Activated T-cell treated with anti-CD3 and anti-CD28 coated beads, Interleukin-2, amount 50 U/mL, for 4 hours (primary cell): Measurements from ENCODE around the gene AIG1. TPM values are rescaled to one million over a fixed set of nuclear protein-coding genes. Genes with fewer than 3 reads are reported as not detected.
A peak's percentile ranks its signal among the peaks of the same experiment; 100 is the strongest.

Source experiments
- ATAC-seq, 2 donors: fragments of 200-7000 bp; cut with Tn5 transposase; one replicate each; pipeline ENCODE4 v1.10.0; 2021
- DNase-seq: peaks from one replicate; pipeline ENCODE4 v3.0.0-alpha.2; 2020
- H3K27me3 Mint-ChIP-seq: one replicate; pipeline ENCODE4 v1.8.0; 2021; ENCODE audit warnings: low read depth, mixed read lengths
- H3K36me3 Mint-ChIP-seq: one replicate; pipeline ENCODE4 v1.8.0; 2022; ENCODE audit warnings: mixed read lengths; ENCODE audit not compliant: insufficient read depth
- H3K4me1 Mint-ChIP-seq: one replicate; pipeline ENCODE4 v1.8.0; 2021; ENCODE audit warnings: low read depth, mixed read lengths
- H3K4me3 Mint-ChIP-seq: one replicate; pipeline ENCODE4 v1.8.0; 2021; ENCODE audit warnings: mild to moderate bottlenecking, moderate library complexity, mixed read lengths
- H3K9me3 Mint-ChIP-seq: one replicate; pipeline ENCODE4 v1.8.0; 2021; ENCODE audit warnings: mixed read lengths
- total RNA-seq, 3 donors: library from RNA; stranded (reverse); gene quantifications; one replicate each; pipeline ENCODE4 v1.2.1, GENCODE V29; 2021

The AIG1 gene
- total RNA-seq, 3 donors from 2014 or later = 3.9 to 7.6 (median 5.5) TPM

- ATAC-seq = no peak
- Mint-ChIP-seq H3K36me3 (no peaks in the 10 kb centered on the region), H3K27me3 (peaks cover 3% of the 10 kb centered on the region), H3K4me1 (no peaks in the 10 kb centered on the region), H3K4me3 (no peak overlapping the region), H3K9me3 (peaks cover 14% of the 10 kb centered on the region)
- DNase-seq = no peak
These were observed 288.8 kb downstream of the AIG1 start for GRCh38 chr6:143349530-143349929.

GRCh38 chr6:143356101-143356880 is 295.6 kb downstream of the AIG1 start:
- ATAC-seq = no peak
- Mint-ChIP-seq H3K4me1 (no peaks in the 10 kb centered on the region), H3K9me3 (peaks cover 17% of the 10 kb centered on the region), H3K4me3 (no peak overlapping the region), H3K27me3 (peaks cover 10% of the 10 kb centered on the region), H3K36me3 (peaks cover 2% of the 10 kb centered on the region)
- DNase-seq = no peak

- no peak for ATAC-seq
- Mint-ChIP-seq H3K4me1 (no peaks in the 10 kb centered on the region), H3K9me3 (peaks cover 12% of the 10 kb centered on the region), H3K36me3 (peaks cover 2% of the 10 kb centered on the region), H3K27me3 (peaks cover 10% of the 10 kb centered on the region), H3K4me3 (no peak overlapping the region)
- DNase-seq = no peak
These were observed 296.5 kb downstream of the AIG1 start for GRCh38 chr6:143357152-143357551.

GRCh38 chr6:143357561-143358255 is 297.0 kb downstream of the AIG1 start:
- H3K27me3 Mint-ChIP-seq = peaks cover 8% of the 10 kb centered on the region
- ATAC-seq (no peak), DNase-seq (no peak)
- H3K9me3 Mint-ChIP-seq = peaks cover 8% of the 10 kb centered on the region
- no peaks in the 10 kb centered on the region for H3K4me1 Mint-ChIP-seq
- peaks cover 2% of the 10 kb centered on the region for H3K36me3 Mint-ChIP-seq
- H3K4me3 Mint-ChIP-seq = no peak overlapping the region

GRCh38 chr6:143361536-143362191 is 301.0 kb downstream of the AIG1 start:
- no peak overlapping the region for H3K4me3 Mint-ChIP-seq
- DNase-seq = no peak

GRCh38 chr6:143362192-143362558 is 301.5 kb downstream of the AIG1 start:
- peaks cover 5% of the 10 kb centered on the region for H3K27me3 Mint-ChIP-seq
- DNase-seq = no peak
- H3K4me1 Mint-ChIP-seq = no peaks in the 10 kb centered on the region
- no peak for ATAC-seq
- no peaks in the 10 kb centered on the region for H3K9me3 Mint-ChIP-seq
- peaks cover 2% of the 10 kb centered on the region for H3K36me3 Mint-ChIP-seq
- no peak overlapping the region for H3K4me3 Mint-ChIP-seq

More at GRCh38 chr6:143361536-143362191, 301.0 kb downstream of the AIG1 start:
- Mint-ChIP-seq H3K4me1 (no peaks in the 10 kb centered on the region), H3K36me3 (peaks cover 2% of the 10 kb centered on the region), H3K27me3 (peaks cover 5% of the 10 kb centered on the region), H3K9me3 (no peaks in the 10 kb centered on the region)
- ATAC-seq = no peak

GRCh38 chr6:143363299-143363698 is 302.6 kb downstream of the AIG1 start:
- DNase-seq (no peak), ATAC-seq (no peak)
- no peak overlapping the region for H3K4me3 Mint-ChIP-seq
- H3K4me1 Mint-ChIP-seq = peaks cover under 1% of the 10 kb centered on the region
- H3K27me3 Mint-ChIP-seq = peaks cover 3% of the 10 kb centered on the region
- no peaks in the 10 kb centered on the region for H3K36me3 Mint-ChIP-seq
- H3K9me3 Mint-ChIP-seq = no peaks in the 10 kb centered on the region

GRCh38 chr6:143368426-143368825 is 307.7 kb downstream of the AIG1 start:
- Mint-ChIP-seq H3K4me1 (peaks cover 2% of the 10 kb centered on the region), H3K27me3 (no peaks in the 10 kb centered on the region), H3K4me3 (no peak overlapping the region), H3K9me3 (no peaks in the 10 kb centered on the region), H3K36me3 (no peaks in the 10 kb centered on the region)
- ATAC-seq (peak; percentile 40 to 73), DNase-seq (no peak)

GRCh38 chr6:143369971-143370370 is 309.3 kb downstream of the AIG1 start:
- Mint-ChIP-seq H3K27me3 (no peaks in the 10 kb centered on the region), H3K4me1 (peaks cover 2% of the 10 kb centered on the region), H3K36me3 (no peaks in the 10 kb centered on the region), H3K4me3 (no peak overlapping the region), H3K9me3 (no peaks in the 10 kb centered on the region)
- no peak for ATAC-seq
- no peak for DNase-seq

- Mint-ChIP-seq H3K36me3 (no peaks in the 10 kb centered on the region), H3K27me3 (no peaks in the 10 kb centered on the region), H3K4me3 (no peak overlapping the region), H3K4me1 (peaks cover 2% of the 10 kb centered on the region), H3K9me3 (no peaks in the 10 kb centered on the region)
- DNase-seq (no peak), ATAC-seq (no peak)
These were observed 310.2 kb downstream of the AIG1 start for GRCh38 chr6:143370812-143371370.

- Mint-ChIP-seq H3K36me3 (no peaks in the 10 kb centered on the region), H3K9me3 (no peaks in the 10 kb centered on the region), H3K4me1 (peaks cover 2% of the 10 kb centered on the region), H3K4me3 (no peak overlapping the region), H3K27me3 (no peaks in the 10 kb centered on the region)
- DNase-seq = no peak
- ATAC-seq = no peak
These were observed 311.7 kb downstream of the AIG1 start for GRCh38 chr6:143372199-143372882.

- H3K27me3 Mint-ChIP-seq = peaks cover 2% of the 10 kb centered on the region
- no peaks in the 10 kb centered on the region for H3K4me1 Mint-ChIP-seq
- ATAC-seq (no peak), DNase-seq (no peak)
- H3K36me3 Mint-ChIP-seq = no peaks in the 10 kb centered on the region
- H3K4me3 Mint-ChIP-seq = no peak overlapping the region
- H3K9me3 Mint-ChIP-seq = no peaks in the 10 kb centered on the region
These were observed 313.3 kb downstream of the AIG1 start for GRCh38 chr6:143374014-143374413.

GRCh38 chr6:143375022-143375585 is 314.4 kb downstream of the AIG1 start:
- H3K4me3 Mint-ChIP-seq = no peak overlapping the region
- ATAC-seq = no peak

GRCh38 chr6:143376375-143376774 is 315.7 kb downstream of the AIG1 start:
- ATAC-seq (no peak), DNase-seq (no peak)
- Mint-ChIP-seq H3K4me1 (no peaks in the 10 kb centered on the region), H3K9me3 (no peaks in the 10 kb centered on the region), H3K27me3 (peaks cover 4% of the 10 kb centered on the region), H3K36me3 (no peaks in the 10 kb centered on the region), H3K4me3 (no peak overlapping the region)

More at GRCh38 chr6:143375022-143375585, 314.4 kb downstream of the AIG1 start:
- Mint-ChIP-seq H3K36me3 (no peaks in the 10 kb centered on the region), H3K27me3 (peaks cover 4% of the 10 kb centered on the region), H3K9me3 (no peaks in the 10 kb centered on the region), H3K4me1 (no peaks in the 10 kb centered on the region)
- DNase-seq = no peak
